ENCODE measurements around the gene PTPN20.

DNA sequence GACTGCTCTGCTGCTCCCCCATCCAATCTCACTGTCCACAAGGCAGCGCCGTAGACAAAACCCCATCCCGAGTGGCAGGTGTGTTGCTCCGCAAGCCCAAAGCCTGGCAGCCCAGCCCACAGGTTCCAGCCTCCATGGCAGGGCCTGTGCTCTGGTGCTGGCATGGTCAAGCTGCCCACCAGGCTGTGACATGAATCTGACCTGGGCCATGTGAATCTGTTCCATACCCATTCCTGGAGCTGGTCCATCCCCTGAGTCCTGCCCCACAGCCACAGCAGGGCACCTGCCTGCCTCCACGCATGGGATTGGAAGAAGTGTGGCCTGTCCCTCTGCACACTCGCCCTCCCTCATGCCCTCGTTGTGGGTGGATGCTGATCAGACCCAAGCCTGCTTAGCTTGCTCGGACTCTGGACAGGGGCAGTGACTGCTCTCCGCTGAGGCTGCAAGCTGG is 128.8 kb downstream of the PTPN20 start:
- no peak for TF ChIP-seq EP300 (IDR thresholded peaks at IDR 0.05; ENCODE audit: borderline replicate concordance)
- TF ChIP-seq TAF1 (IDR thresholded peaks at IDR 0.05; ENCODE audit: low read depth), result no peak
- TF ChIP-seq, protein P1, sequence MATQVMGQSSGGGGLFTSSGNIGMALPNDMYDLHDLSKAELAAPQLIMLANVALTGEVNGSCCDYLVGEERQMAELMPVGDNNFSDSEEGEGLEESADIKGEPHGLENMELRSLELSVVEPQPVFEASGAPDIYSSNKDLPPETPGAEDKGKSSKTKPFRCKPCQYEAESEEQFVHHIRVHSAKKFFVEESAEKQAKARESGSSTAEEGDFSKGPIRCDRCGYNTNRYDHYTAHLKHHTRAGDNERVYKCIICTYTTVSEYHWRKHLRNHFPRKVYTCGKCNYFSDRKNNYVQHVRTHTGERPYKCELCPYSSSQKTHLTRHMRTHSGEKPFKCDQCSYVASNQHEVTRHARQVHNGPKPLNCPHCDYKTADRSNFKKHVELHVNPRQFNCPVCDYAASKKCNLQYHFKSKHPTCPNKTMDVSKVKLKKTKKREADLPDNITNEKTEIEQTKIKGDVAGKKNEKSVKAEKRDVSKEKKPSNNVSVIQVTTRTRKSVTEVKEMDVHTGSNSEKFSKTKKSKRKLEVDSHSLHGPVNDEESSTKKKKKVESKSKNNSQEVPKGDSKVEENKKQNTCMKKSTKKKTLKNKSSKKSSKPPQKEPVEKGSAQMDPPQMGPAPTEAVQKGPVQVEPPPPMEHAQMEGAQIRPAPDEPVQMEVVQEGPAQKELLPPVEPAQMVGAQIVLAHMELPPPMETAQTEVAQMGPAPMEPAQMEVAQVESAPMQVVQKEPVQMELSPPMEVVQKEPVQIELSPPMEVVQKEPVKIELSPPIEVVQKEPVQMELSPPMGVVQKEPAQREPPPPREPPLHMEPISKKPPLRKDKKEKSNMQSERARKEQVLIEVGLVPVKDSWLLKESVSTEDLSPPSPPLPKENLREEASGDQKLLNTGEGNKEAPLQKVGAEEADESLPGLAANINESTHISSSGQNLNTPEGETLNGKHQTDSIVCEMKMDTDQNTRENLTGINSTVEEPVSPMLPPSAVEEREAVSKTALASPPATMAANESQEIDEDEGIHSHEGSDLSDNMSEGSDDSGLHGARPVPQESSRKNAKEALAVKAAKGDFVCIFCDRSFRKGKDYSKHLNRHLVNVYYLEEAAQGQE (IDR thresholded peaks at IDR 0.05; ENCODE audit: low read depth), result no peak
- TF ChIP-seq, protein P2, sequence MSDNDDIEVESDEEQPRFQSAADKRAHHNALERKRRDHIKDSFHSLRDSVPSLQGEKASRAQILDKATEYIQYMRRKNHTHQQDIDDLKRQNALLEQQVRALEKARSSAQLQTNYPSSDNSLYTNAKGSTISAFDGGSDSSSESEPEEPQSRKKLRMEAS (IDR thresholded peaks at IDR 0.05), result no peak
- no peak for TF ChIP-seq CREB1 (IDR thresholded peaks at IDR 0.05; ENCODE audit: low read depth)
- TF ChIP-seq EGR1 (IDR thresholded peaks at IDR 0.05), result no peak
- no peak for TF ChIP-seq TCF12 (IDR thresholded peaks at IDR 0.05; ENCODE audit: low read depth)
- TF ChIP-seq, protein P3, sequence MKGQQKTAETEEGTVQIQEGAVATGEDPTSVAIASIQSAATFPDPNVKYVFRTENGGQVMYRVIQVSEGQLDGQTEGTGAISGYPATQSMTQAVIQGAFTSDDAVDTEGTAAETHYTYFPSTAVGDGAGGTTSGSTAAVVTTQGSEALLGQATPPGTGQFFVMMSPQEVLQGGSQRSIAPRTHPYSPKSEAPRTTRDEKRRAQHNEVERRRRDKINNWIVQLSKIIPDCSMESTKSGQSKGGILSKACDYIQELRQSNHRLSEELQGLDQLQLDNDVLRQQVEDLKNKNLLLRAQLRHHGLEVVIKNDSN (IDR thresholded peaks at IDR 0.05), result no peak
- TF ChIP-seq YY1 (IDR thresholded peaks at IDR 0.05; ENCODE audit: low read depth), result no peak
- no peak for TF ChIP-seq ZBTB7A (IDR thresholded peaks at IDR 0.05; ENCODE audit: low read depth)
- TF ChIP-seq CEBPB (IDR thresholded peaks at IDR 0.05), result no peak
- TF ChIP-seq FOXM1 (IDR thresholded peaks at IDR 0.05; ENCODE audit: borderline replicate concordance, low read depth), result no peak

Data from Ishikawa (cell line).